ENCODE data around the gene TAAR5.
"Not testable (repeated sequence)": the region's sequence is repeated elsewhere in the genome, so short reads cannot be mapped to it uniquely, and the experiment has no call there.

The TAAR5 gene

GRCh38 chr6:132570221-132570777 is 19.2 kb downstream of the TAAR5 start, which contains the start of gene TAAR6:
TAAR6 (plus strand) TSS chr6:132570322; CDS start chr6:132570322, 0 bp downstream.
- no peak for DNase-seq

GRCh38 chr6:132569170-132569569 is 20.4 kb downstream of the TAAR5 start:
- no peak for DNase-seq

GRCh38 chr6:132568611-132569010 is 20.9 kb downstream of the TAAR5 start:
- DNase-seq, result no peak

- no peak for DNase-seq
Measured at GRCh38 chr6:132567566-132567965, 22.0 kb downstream of the TAAR5 start.

GRCh38 chr6:132566404-132566803 is 23.1 kb downstream of the TAAR5 start:
- DNase-seq, result no peak

GRCh38 chr6:132560087-132560486 is 29.5 kb downstream of the TAAR5 start:
- DNase-seq, result not testable (repeated sequence)

GRCh38 chr6:132552372-132552771 is 37.2 kb downstream of the TAAR5 start, which contains the start of gene TAAR8:
TAAR8 (plus strand) TSS chr6:132552672; CDS start chr6:132552693, 21 bp downstream.
- DNase-seq, result no peak

- DNase-seq, result no peak
Measured at GRCh38 chr6:132551214-132551613, 38.3 kb downstream of the TAAR5 start.

- DNase-seq, result no peak
Measured at GRCh38 chr6:132548746-132549463, 40.6 kb downstream of the TAAR5 start.

- DNase-seq, result no peak
Measured at GRCh38 chr6:132544826-132545225, 44.7 kb downstream of the TAAR5 start.
